ENCODE measurements around the gene HLCS.

HLCS gene

GRCh38 chr21:36893581-36893980, 72.9 kb downstream of the HLCS start:
- TF ChIP-seq SUZ12 (IDR thresholded peaks at IDR 0.05; ENCODE audit: extremely low read depth, insufficient read depth, insufficient read length): no peak
- TF ChIP-seq YY1 (IDR thresholded peaks at IDR 0.05; ENCODE audit: insufficient read depth, insufficient read length): no peak
- TF ChIP-seq ZNF274 (IDR thresholded peaks at IDR 0.05; ENCODE audit: low read depth, low read length): no peak
- Histone ChIP-seq H3K4me1 (ENCODE audit: insufficient read depth, insufficient read length) (no peaks in the 10 kb centered on the region), H3K36me3 (ENCODE audit: insufficient read depth, insufficient read length, low read length) (peaks cover 31% of the 10 kb centered on the region), H3K4me3 (ENCODE audit: insufficient read length, low read depth) (no peak overlapping the region), H3K9ac (ENCODE audit: insufficient read length, low read depth) (no peak overlapping the region), H3K27me3 (ENCODE audit: insufficient read depth, insufficient read length) (no peaks in the 10 kb centered on the region), H3K9me3 (ENCODE audit: insufficient read depth, low read length) (no peaks in the 10 kb centered on the region)
- no peak for DNase-seq (ENCODE audit: low read depth, low spot score)

- Histone ChIP-seq H3K4me3 (ENCODE audit: insufficient read length, low read depth) (no peak overlapping the region), H3K9ac (ENCODE audit: insufficient read length, low read depth) (no peak overlapping the region), H3K9me3 (ENCODE audit: insufficient read depth, low read length) (no peaks in the 10 kb centered on the region), H3K36me3 (ENCODE audit: insufficient read depth, insufficient read length, low read length) (peaks cover 31% of the 10 kb centered on the region), H3K27me3 (ENCODE audit: insufficient read depth, insufficient read length) (no peaks in the 10 kb centered on the region), H3K4me1 (ENCODE audit: insufficient read depth, insufficient read length) (no peaks in the 10 kb centered on the region)
- DNase-seq (ENCODE audit: low read depth, low spot score): no peak
- TF ChIP-seq SUZ12 (IDR thresholded peaks at IDR 0.05; ENCODE audit: extremely low read depth, insufficient read depth, insufficient read length) (no peak), YY1 (IDR thresholded peaks at IDR 0.05; ENCODE audit: insufficient read depth, insufficient read length) (no peak), ZNF274 (IDR thresholded peaks at IDR 0.05; ENCODE audit: low read depth, low read length) (no peak)
Measured at GRCh38 chr21:36892201-36892600, 74.3 kb downstream of the HLCS start.

GRCh38 chr21:36891692-36892091, 74.8 kb downstream of the HLCS start:
- Histone ChIP-seq H3K9ac (ENCODE audit: insufficient read length, low read depth) (no peak overlapping the region), H3K4me1 (ENCODE audit: insufficient read depth, insufficient read length) (no peaks in the 10 kb centered on the region), H3K27me3 (ENCODE audit: insufficient read depth, insufficient read length) (no peaks in the 10 kb centered on the region), H3K4me3 (ENCODE audit: insufficient read length, low read depth) (no peak overlapping the region), H3K36me3 (ENCODE audit: insufficient read depth, insufficient read length, low read length) (peaks cover 29% of the 10 kb centered on the region), H3K9me3 (ENCODE audit: insufficient read depth, low read length) (no peaks in the 10 kb centered on the region)
- TF ChIP-seq ZNF274 (IDR thresholded peaks at IDR 0.05; ENCODE audit: low read depth, low read length): no peak
- no peak for TF ChIP-seq SUZ12 (IDR thresholded peaks at IDR 0.05; ENCODE audit: extremely low read depth, insufficient read depth, insufficient read length)
- no peak for TF ChIP-seq YY1 (IDR thresholded peaks at IDR 0.05; ENCODE audit: insufficient read depth, insufficient read length)
- no peak for DNase-seq (ENCODE audit: low read depth, low spot score)

- no peaks in the 10 kb centered on the region for H3K9me3 ChIP-seq (ENCODE audit: insufficient read depth, low read length)
- no peak overlapping the region for H3K4me3 ChIP-seq (ENCODE audit: insufficient read length, low read depth)
- no peak overlapping the region for H3K9ac ChIP-seq (ENCODE audit: insufficient read length, low read depth)
- TF ChIP-seq SUZ12 (IDR thresholded peaks at IDR 0.05; ENCODE audit: extremely low read depth, insufficient read depth, insufficient read length) (no peak), ZNF274 (IDR thresholded peaks at IDR 0.05; ENCODE audit: low read depth, low read length) (no peak), YY1 (IDR thresholded peaks at IDR 0.05; ENCODE audit: insufficient read depth, insufficient read length) (no peak)
- no peaks in the 10 kb centered on the region for H3K27me3 ChIP-seq (ENCODE audit: insufficient read depth, insufficient read length)
- no peaks in the 10 kb centered on the region for H3K4me1 ChIP-seq (ENCODE audit: insufficient read depth, insufficient read length)
- DNase-seq (ENCODE audit: low read depth, low spot score): no peak
- peaks cover 23% of the 10 kb centered on the region for H3K36me3 ChIP-seq (ENCODE audit: insufficient read depth, insufficient read length, low read length)
Measured at GRCh38 chr21:36891121-36891520, 75.3 kb downstream of the HLCS start.

- DNase-seq (ENCODE audit: low read depth, low spot score): no peak
- Histone ChIP-seq H3K4me3 (ENCODE audit: insufficient read length, low read depth) (no peak overlapping the region), H3K4me1 (ENCODE audit: insufficient read depth, insufficient read length) (no peaks in the 10 kb centered on the region), H3K27me3 (ENCODE audit: insufficient read depth, insufficient read length) (no peaks in the 10 kb centered on the region), H3K9me3 (ENCODE audit: insufficient read depth, low read length) (peaks cover 7% of the 10 kb centered on the region; the same call in 1 of the 2 replicates), H3K36me3 (ENCODE audit: insufficient read depth, insufficient read length, low read length) (peaks cover 20% of the 10 kb centered on the region), H3K9ac (ENCODE audit: insufficient read length, low read depth) (no peak overlapping the region)
- TF ChIP-seq ZNF274 (IDR thresholded peaks at IDR 0.05; ENCODE audit: low read depth, low read length) (no peak), YY1 (IDR thresholded peaks at IDR 0.05; ENCODE audit: insufficient read depth, insufficient read length) (no peak), SUZ12 (IDR thresholded peaks at IDR 0.05; ENCODE audit: extremely low read depth, insufficient read depth, insufficient read length) (no peak)
Measured at GRCh38 chr21:36890086-36890485, 76.4 kb downstream of the HLCS start.

GRCh38 chr21:36889401-36889800, 77.1 kb downstream of the HLCS start:
- TF ChIP-seq SUZ12 (IDR thresholded peaks at IDR 0.05; ENCODE audit: extremely low read depth, insufficient read depth, insufficient read length) (no peak), ZNF274 (IDR thresholded peaks at IDR 0.05; ENCODE audit: low read depth, low read length) (no peak), YY1 (IDR thresholded peaks at IDR 0.05; ENCODE audit: insufficient read depth, insufficient read length) (no peak)
- Histone ChIP-seq H3K4me3 (ENCODE audit: insufficient read length, low read depth) (no peak overlapping the region), H3K36me3 (ENCODE audit: insufficient read depth, insufficient read length, low read length) (peaks cover 20% of the 10 kb centered on the region), H3K9ac (ENCODE audit: insufficient read length, low read depth) (no peak overlapping the region), H3K27me3 (ENCODE audit: insufficient read depth, insufficient read length) (no peaks in the 10 kb centered on the region), H3K4me1 (ENCODE audit: insufficient read depth, insufficient read length) (no peaks in the 10 kb centered on the region), H3K9me3 (ENCODE audit: insufficient read depth, low read length) (peaks cover 14% of the 10 kb centered on the region)
- no peak for DNase-seq (ENCODE audit: low read depth, low spot score)

- Histone ChIP-seq H3K4me1 (ENCODE audit: insufficient read depth, insufficient read length) (no peaks in the 10 kb centered on the region), H3K9me3 (ENCODE audit: insufficient read depth, low read length) (peaks cover 24% of the 10 kb centered on the region), H3K36me3 (ENCODE audit: insufficient read depth, insufficient read length, low read length) (peaks cover 20% of the 10 kb centered on the region), H3K9ac (ENCODE audit: insufficient read length, low read depth) (no peak overlapping the region), H3K27me3 (ENCODE audit: insufficient read depth, insufficient read length) (no peaks in the 10 kb centered on the region), H3K4me3 (ENCODE audit: insufficient read length, low read depth) (no peak overlapping the region)
- no peak for DNase-seq (ENCODE audit: low read depth, low spot score)
- TF ChIP-seq ZNF274 (IDR thresholded peaks at IDR 0.05; ENCODE audit: low read depth, low read length) (no peak), SUZ12 (IDR thresholded peaks at IDR 0.05; ENCODE audit: extremely low read depth, insufficient read depth, insufficient read length) (no peak), YY1 (IDR thresholded peaks at IDR 0.05; ENCODE audit: insufficient read depth, insufficient read length) (no peak)
Measured at GRCh38 chr21:36888466-36888865, 78.0 kb downstream of the HLCS start.

All from NT2/D1 (cell line).